Stomach smooth muscle (tissue), 2 donors: Measurements from ENCODE around the gene KCNV2.
"Not testable (repeated sequence)": the region's sequence is repeated elsewhere in the genome, so short reads cannot be mapped to it uniquely, and the experiment has no call there.

Experiments
- H3K27ac ChIP-seq: one replicate; pipeline ENCODE4 v1.7.0; 2013; ENCODE audit warnings: mild to moderate bottlenecking, low read length, inconsistent platforms
- H3K27me3 ChIP-seq, 2 donors: one replicate each; pipeline ENCODE4 v1.7.0; 2013; ENCODE audit warnings: low read length in 2 of 2; ENCODE audit not compliant: insufficient read depth in 2 of 2, control insufficient read depth in 1 of 2
- H3K36me3 ChIP-seq, 2 donors: one replicate each; pipeline ENCODE4 v1.7.0; 2013; ENCODE audit warnings: low read length in 2 of 2; ENCODE audit not compliant: control insufficient read depth in 2 of 2, insufficient read depth in 2 of 2
- H3K4me1 ChIP-seq: one replicate; pipeline ENCODE4 v1.7.0; 2013; ENCODE audit warnings: low read length; ENCODE audit not compliant: control insufficient read depth, insufficient read depth
- H3K4me3 ChIP-seq, 2 donors: one replicate each; pipeline ENCODE4 v1.7.0; 2013; ENCODE audit warnings: low read length in 2 of 2
- H3K9ac ChIP-seq, 2 donors: one replicate each; pipeline ENCODE4 v1.7.0; 2013; ENCODE audit warnings: low read length in 2 of 2, mild to moderate bottlenecking in 1 of 2
- H3K9me3 ChIP-seq, 2 donors: one replicate each; pipeline ENCODE4 v1.7.0; 2013; ENCODE audit warnings: low read length in 2 of 2; ENCODE audit not compliant: control insufficient read depth in 2 of 2
- donor health status: healthy.
- donor health status: Pancreatic carcinoma.

The KCNV2 gene

GRCh38 chr9:2691626-2692025, 25.7 kb upstream of the KCNV2 start:
- Histone ChIP-seq H3K9me3 (no peaks in the 10 kb centered on the region), H3K27ac (no peak overlapping the region), H3K4me1 (no peaks in the 10 kb centered on the region), H3K4me3 (no peak overlapping the region), H3K36me3 (no peaks in the 10 kb centered on the region), H3K9ac (no peak overlapping the region), H3K27me3 (no peaks in the 10 kb centered on the region)

GRCh38 chr9:2693056-2693455, 24.3 kb upstream of the KCNV2 start:
- no peaks in the 10 kb centered on the region for H3K27me3 ChIP-seq
- no peak overlapping the region for H3K27ac ChIP-seq
- H3K9ac ChIP-seq = no peak overlapping the region
- no peak overlapping the region for H3K4me3 ChIP-seq
- no peaks in the 10 kb centered on the region for H3K4me1 ChIP-seq
- no peaks in the 10 kb centered on the region for H3K36me3 ChIP-seq
- H3K9me3 ChIP-seq = no peaks in the 10 kb centered on the region

GRCh38 chr9:2697492-2697891, 19.8 kb upstream of the KCNV2 start:
- H3K9me3 ChIP-seq = no peaks in the 10 kb centered on the region
- H3K27me3 ChIP-seq = no peaks in the 10 kb centered on the region
- no peak overlapping the region for H3K27ac ChIP-seq
- no peaks in the 10 kb centered on the region for H3K4me1 ChIP-seq
- H3K36me3 ChIP-seq = no peaks in the 10 kb centered on the region
- H3K9ac ChIP-seq = no peak overlapping the region
- no peak overlapping the region for H3K4me3 ChIP-seq

GRCh38 chr9:2700398-2700797, 16.9 kb upstream of the KCNV2 start:
- Histone ChIP-seq H3K9ac (no peak overlapping the region), H3K27ac (no peak overlapping the region), H3K27me3 (no peaks in the 10 kb centered on the region), H3K4me1 (no peaks in the 10 kb centered on the region), H3K9me3 (no peaks in the 10 kb centered on the region), H3K36me3 (no peaks in the 10 kb centered on the region), H3K4me3 (no peak overlapping the region)

- no peaks in the 10 kb centered on the region for H3K4me1 ChIP-seq
- no peak overlapping the region for H3K27ac ChIP-seq
Measured at GRCh38 chr9:2700909-2701550, 16.3 kb upstream of the KCNV2 start.

GRCh38 chr9:2704504-2704903, 12.8 kb upstream of the KCNV2 start:
- Histone ChIP-seq H3K36me3 (no peaks in the 10 kb centered on the region), H3K27ac (no peak overlapping the region), H3K4me3 (no peak overlapping the region), H3K27me3 (no peaks in the 10 kb centered on the region), H3K9me3 (no peaks in the 10 kb centered on the region), H3K4me1 (no peaks in the 10 kb centered on the region), H3K9ac (no peak overlapping the region)

More at GRCh38 chr9:2700909-2701550, 16.3 kb upstream of the KCNV2 start:
- no peaks in the 10 kb centered on the region for H3K9me3 ChIP-seq
- no peak overlapping the region for H3K9ac ChIP-seq
- H3K4me3 ChIP-seq = no peak overlapping the region
- no peaks in the 10 kb centered on the region for H3K36me3 ChIP-seq
- no peaks in the 10 kb centered on the region for H3K27me3 ChIP-seq

- H3K27ac ChIP-seq, H3K27me3 ChIP-seq, H3K4me3 ChIP-seq, H3K4me1 ChIP-seq, H3K36me3 ChIP-seq, H3K9ac ChIP-seq, H3K9me3 ChIP-seq: not testable (repeated sequence)
Measured at GRCh38 chr9:2707256-2707655, 10.1 kb upstream of the KCNV2 start.

GRCh38 chr9:2709645-2710101, 7.6 kb upstream of the KCNV2 start:
- Histone ChIP-seq H3K27ac (no peak overlapping the region), H3K27me3 (no peaks in the 10 kb centered on the region), H3K4me1 (no peaks in the 10 kb centered on the region), H3K36me3 (no peaks in the 10 kb centered on the region), H3K4me3 (no peak overlapping the region), H3K9me3 (no peaks in the 10 kb centered on the region), H3K9ac (no peak overlapping the region)

- H3K9ac ChIP-seq = no peak overlapping the region
- no peaks in the 10 kb centered on the region for H3K36me3 ChIP-seq
- H3K27me3 ChIP-seq = no peaks in the 10 kb centered on the region
- H3K4me1 ChIP-seq = no peaks in the 10 kb centered on the region
- no peak overlapping the region for H3K4me3 ChIP-seq
- no peak overlapping the region for H3K27ac ChIP-seq
- H3K9me3 ChIP-seq = no peaks in the 10 kb centered on the region
Measured at GRCh38 chr9:2711716-2712115, 5.6 kb upstream of the KCNV2 start.

- no peak overlapping the region for H3K9ac ChIP-seq
- H3K4me1 ChIP-seq = no peaks in the 10 kb centered on the region
- no peak overlapping the region for H3K4me3 ChIP-seq
- no peaks in the 10 kb centered on the region for H3K27me3 ChIP-seq
- H3K36me3 ChIP-seq = no peaks in the 10 kb centered on the region
- no peaks in the 10 kb centered on the region for H3K9me3 ChIP-seq
- H3K27ac ChIP-seq = no peak overlapping the region
Measured at GRCh38 chr9:2718001-2718697, 839 bp downstream of the KCNV2 start.

- Histone ChIP-seq H3K4me1 (no peaks in the 10 kb centered on the region), H3K9ac (no peak overlapping the region), H3K36me3 (no peaks in the 10 kb centered on the region), H3K9me3 (no peaks in the 10 kb centered on the region), H3K27me3 (no peaks in the 10 kb centered on the region), H3K4me3 (no peak overlapping the region), H3K27ac (no peak overlapping the region)
Measured at GRCh38 chr9:2718698-2719033, 1.4 kb downstream of the KCNV2 start.
